Epithelial cell of esophagus (primary cell): ENCODE measurements around the gene DGKB.

ENCODE experiments used
- DNase-seq: peaks from one replicate; pipeline ENCODE4 v3.0.0; 2010; ENCODE audit warnings: low read depth
- H3K4me3 ChIP-seq: 2 replicates; pipeline ENCODE4 v1.5.1; 2011; ENCODE audit warnings: mild to moderate bottlenecking, low read length, control low read depth
- CTCF ChIP-seq: IDR thresholded peaks from 2 replicates; pipeline ENCODE4 v1.5.1; 2011; ENCODE audit warnings: low read depth, mild to moderate bottlenecking, low read length, control low read depth, inconsistent platforms; ENCODE audit not compliant: insufficient read depth; ENCODE audit errors: missing control alignments

The DGKB gene

GRCh38 chr7:14761510-14762296 lies 140.8 kb downstream of the DGKB start:
- H3K4me3 ChIP-seq, result no peak overlapping the region
- peak; percentile 76 for DNase-seq
- TF ChIP-seq CTCF, result no peak

- H3K4me3 ChIP-seq, result no peak overlapping the region
- no peak for DNase-seq
- no peak for TF ChIP-seq CTCF
These were observed 141.6 kb downstream of the DGKB start for GRCh38 chr7:14760730-14761478.

GRCh38 chr7:14759785-14760184 lies 142.8 kb downstream of the DGKB start:
- peak; percentile 18 for DNase-seq
- H3K4me3 ChIP-seq, result no peak overlapping the region
- TF ChIP-seq CTCF, result no peak

GRCh38 chr7:14754631-14755030 lies 147.9 kb downstream of the DGKB start:
- H3K4me3 ChIP-seq, result no peak overlapping the region
- DNase-seq, result peak; percentile 73
- no peak for TF ChIP-seq CTCF

GRCh38 chr7:14752301-14752700 lies 150.2 kb downstream of the DGKB start:
- no peak for DNase-seq
- H3K4me3 ChIP-seq, result no peak overlapping the region
- no peak for TF ChIP-seq CTCF

- H3K4me3 ChIP-seq, result no peak overlapping the region
- TF ChIP-seq CTCF, result no peak
- no peak for DNase-seq
These were observed 151.1 kb downstream of the DGKB start for GRCh38 chr7:14751461-14751860.
